Stimulated activated naive B cell treated with anti-CD40 and anti-IgM and Interleukin-4, amounts not matched to agents 10 μg/mL and 1 μg/mL and 100 μg/mL, for 72 hours (primary cell): ENCODE results near the gene PRPS1L1.
A peak's percentile ranks its signal among the peaks of the same experiment; 100 is the strongest.

Experiments
- ATAC-seq, 2 donors: fragments of 150-1000 bp; cut with Tn5 transposase; replicated peaks; 2 replicates each; pipeline ENCODE4 v1.10.0; 2021; ENCODE audit warnings: moderate library complexity in 1 of 2
- DNase-seq: peaks from one replicate; pipeline ENCODE4 v3.0.0; 2021
- H3K27ac Mint-ChIP-seq: one replicate; pipeline ENCODE4 v1.8.0; 2022; ENCODE audit warnings: mild to moderate bottlenecking, mixed read lengths
- H3K27me3 Mint-ChIP-seq, 2 donors: one replicate each; pipeline ENCODE4 v1.8.0; 2022; ENCODE audit warnings: mixed read lengths in 2 of 2
- H3K36me3 Mint-ChIP-seq, 2 donors: one replicate each; pipeline ENCODE4 v1.8.0; 2022; ENCODE audit warnings: mixed read lengths in 2 of 2, mild to moderate bottlenecking in 1 of 2
- H3K4me1 Mint-ChIP-seq, 2 donors: one replicate each; pipeline ENCODE4 v1.8.0; 2022; ENCODE audit warnings: mixed read lengths in 2 of 2, mild to moderate bottlenecking in 1 of 2
- H3K4me3 Mint-ChIP-seq, 2 donors: one replicate each; pipeline ENCODE4 v1.8.0; 2022; ENCODE audit warnings: mild to moderate bottlenecking in 2 of 2, mixed read lengths in 2 of 2, moderate library complexity in 1 of 2
- H3K9me3 Mint-ChIP-seq, 2 donors: one replicate each; pipeline ENCODE4 v1.8.0; 2022; ENCODE audit warnings: mixed read lengths in 2 of 2, mild to moderate bottlenecking in 1 of 2

The PRPS1L1 gene

GRCh38 chr7:18027628-18028027, at the start of gene PRPS1L1:
Gene PRPS1L1, minus strand, starts transcription at chr7:18027846.
- no peak for ATAC-seq
- H3K27ac Mint-ChIP-seq, result no peak within 1 kb of the TSS
- H3K9me3 Mint-ChIP-seq, result no peaks in the 10 kb centered on the region
- H3K4me1 Mint-ChIP-seq, result no peaks in the 10 kb centered on the region
- H3K27me3 Mint-ChIP-seq, result no peaks in the 10 kb centered on the region
- no peak within 1 kb of the TSS for H3K4me3 Mint-ChIP-seq
- no peaks in the 10 kb centered on the region for H3K36me3 Mint-ChIP-seq
- no peak for DNase-seq

GRCh38 chr7:18076461-18076860, 48.8 kb upstream of the PRPS1L1 start:
- Mint-ChIP-seq H3K36me3 (peaks cover 5 to 6% of the 10 kb centered on the region in 2 donors), H3K4me1 (no peaks in the 10 kb centered on the region), H3K27me3 (peaks cover 10 to 12% of the 10 kb centered on the region in 2 donors), H3K9me3 (peaks cover 5% of the 10 kb centered on the region in 2 donors), H3K27ac (no peak overlapping the region), H3K4me3 (no peak overlapping the region)
- DNase-seq, result no peak
- no peak for ATAC-seq

- H3K4me3 Mint-ChIP-seq, result no peak overlapping the region
- no peaks in the 10 kb centered on the region for H3K36me3 Mint-ChIP-seq
- DNase-seq (no peak), ATAC-seq (no peak)
- H3K9me3 Mint-ChIP-seq, result no peaks in the 10 kb centered on the region
- peaks cover 5 to 7% of the 10 kb centered on the region in 2 donors for H3K27me3 Mint-ChIP-seq
- H3K4me1 Mint-ChIP-seq, result no peaks in the 10 kb centered on the region
- H3K27ac Mint-ChIP-seq, result no peak overlapping the region
These were observed 41.1 kb upstream of the PRPS1L1 start for GRCh38 chr7:18068745-18069144.

GRCh38 chr7:18064242-18064838, 36.7 kb upstream of the PRPS1L1 start:
- H3K4me3 Mint-ChIP-seq, result no peak overlapping the region
- ATAC-seq, result peak in 1 of 2 donors; percentile 46
- no peaks in the 10 kb centered on the region for H3K9me3 Mint-ChIP-seq
- H3K4me1 Mint-ChIP-seq, result no peaks in the 10 kb centered on the region
- H3K36me3 Mint-ChIP-seq, result no peaks in the 10 kb centered on the region
- no peak overlapping the region for H3K27ac Mint-ChIP-seq
- peaks cover 5 to 7% of the 10 kb centered on the region in 2 donors for H3K27me3 Mint-ChIP-seq
- DNase-seq, result no peak

GRCh38 chr7:18063149-18063901, 35.7 kb upstream of the PRPS1L1 start:
- H3K4me1 Mint-ChIP-seq, result no peaks in the 10 kb centered on the region

GRCh38 chr7:18059171-18059570, 31.5 kb upstream of the PRPS1L1 start:
- H3K27ac Mint-ChIP-seq, result no peak overlapping the region
- no peaks in the 10 kb centered on the region for H3K4me1 Mint-ChIP-seq
- no peak overlapping the region for H3K4me3 Mint-ChIP-seq
- H3K36me3 Mint-ChIP-seq, result no peaks in the 10 kb centered on the region
- DNase-seq, result no peak
- ATAC-seq, result no peak
- H3K27me3 Mint-ChIP-seq, result peaks cover 2% of the 10 kb centered on the region in 2 donors
- H3K9me3 Mint-ChIP-seq, result peaks cover 0 to 2% of the 10 kb centered on the region in 2 donors

More at GRCh38 chr7:18063149-18063901, 35.7 kb upstream of the PRPS1L1 start:
- no peaks in the 10 kb centered on the region for H3K36me3 Mint-ChIP-seq
- no peak overlapping the region for H3K27ac Mint-ChIP-seq
- H3K27me3 Mint-ChIP-seq, result peaks cover 5 to 7% of the 10 kb centered on the region in 2 donors
- peaks cover 0 to 1% of the 10 kb centered on the region in 2 donors for H3K9me3 Mint-ChIP-seq
- no peak overlapping the region for H3K4me3 Mint-ChIP-seq
- ATAC-seq (no peak), DNase-seq (no peak)

- peaks cover 0 to 4% of the 10 kb centered on the region in 2 donors for H3K27me3 Mint-ChIP-seq
- no peaks in the 10 kb centered on the region for H3K4me1 Mint-ChIP-seq
- no peaks in the 10 kb centered on the region for H3K36me3 Mint-ChIP-seq
- ATAC-seq (no peak), DNase-seq (no peak)
- H3K9me3 Mint-ChIP-seq, result peaks cover 0 to 2% of the 10 kb centered on the region in 2 donors
- no peak overlapping the region for H3K27ac Mint-ChIP-seq
- no peak overlapping the region for H3K4me3 Mint-ChIP-seq
These were observed 26.3 kb upstream of the PRPS1L1 start for GRCh38 chr7:18053941-18054340.

- peaks cover 0 to 1% of the 10 kb centered on the region in 2 donors for H3K9me3 Mint-ChIP-seq
- H3K4me3 Mint-ChIP-seq, result no peak overlapping the region
- DNase-seq (no peak), ATAC-seq (no peak)
- H3K4me1 Mint-ChIP-seq, result no peaks in the 10 kb centered on the region
- H3K36me3 Mint-ChIP-seq, result no peaks in the 10 kb centered on the region
- H3K27ac Mint-ChIP-seq, result no peak overlapping the region
- H3K27me3 Mint-ChIP-seq, result peaks cover 0 to 4% of the 10 kb centered on the region in 2 donors
These were observed 25.7 kb upstream of the PRPS1L1 start for GRCh38 chr7:18053177-18053928.

- H3K27ac Mint-ChIP-seq, result no peak overlapping the region
- H3K4me1 Mint-ChIP-seq, result no peaks in the 10 kb centered on the region
- no peaks in the 10 kb centered on the region for H3K36me3 Mint-ChIP-seq
- ATAC-seq, result no peak
- H3K27me3 Mint-ChIP-seq, result peaks cover 0 to 4% of the 10 kb centered on the region in 2 donors
- no peak overlapping the region for H3K4me3 Mint-ChIP-seq
- no peak for DNase-seq
- no peaks in the 10 kb centered on the region for H3K9me3 Mint-ChIP-seq
These were observed 21.6 kb upstream of the PRPS1L1 start for GRCh38 chr7:18049262-18049661.

GRCh38 chr7:18046601-18047000, 19.0 kb upstream of the PRPS1L1 start:
- no peak for ATAC-seq
- no peak for DNase-seq
- Mint-ChIP-seq H3K36me3 (peaks cover 2 to 4% of the 10 kb centered on the region in 2 donors), H3K27me3 (peaks cover 0 to 4% of the 10 kb centered on the region in 2 donors), H3K4me3 (no peak overlapping the region), H3K9me3 (peaks cover 2 to 4% of the 10 kb centered on the region in 2 donors), H3K27ac (no peak overlapping the region), H3K4me1 (no peaks in the 10 kb centered on the region)

- peaks cover 2 to 4% of the 10 kb centered on the region in 2 donors for H3K9me3 Mint-ChIP-seq
- H3K4me1 Mint-ChIP-seq, result no peaks in the 10 kb centered on the region
- ATAC-seq (no peak), DNase-seq (no peak)
- no peak overlapping the region for H3K27ac Mint-ChIP-seq
- peaks cover 2 to 4% of the 10 kb centered on the region in 2 donors for H3K36me3 Mint-ChIP-seq
- H3K27me3 Mint-ChIP-seq, result peaks cover 0 to under 1% of the 10 kb centered on the region in 2 donors
- no peak overlapping the region for H3K4me3 Mint-ChIP-seq
These were observed 17.5 kb upstream of the PRPS1L1 start for GRCh38 chr7:18045171-18045570.

- H3K27me3 Mint-ChIP-seq, result no peaks in the 10 kb centered on the region
- no peak for ATAC-seq
- H3K36me3 Mint-ChIP-seq, result peaks cover 2 to 4% of the 10 kb centered on the region in 2 donors
These were observed 13.5 kb upstream of the PRPS1L1 start for GRCh38 chr7:18041191-18041590.

GRCh38 chr7:18040196-18040595, 12.6 kb upstream of the PRPS1L1 start:
- no peaks in the 10 kb centered on the region for H3K27me3 Mint-ChIP-seq
- ATAC-seq, result no peak

More at GRCh38 chr7:18041191-18041590, 13.5 kb upstream of the PRPS1L1 start:
- DNase-seq, result no peak
- Mint-ChIP-seq H3K9me3 (peaks cover 2 to 4% of the 10 kb centered on the region in 2 donors), H3K4me1 (no peaks in the 10 kb centered on the region), H3K4me3 (no peak overlapping the region), H3K27ac (no peak overlapping the region)

GRCh38 chr7:18038382-18038781, 10.7 kb upstream of the PRPS1L1 start:
- H3K27me3 Mint-ChIP-seq, result peaks cover 0 to 7% of the 10 kb centered on the region in 2 donors
- H3K4me3 Mint-ChIP-seq, result no peak overlapping the region
- peaks cover 2 to 4% of the 10 kb centered on the region in 2 donors for H3K36me3 Mint-ChIP-seq
- peaks cover 2 to 4% of the 10 kb centered on the region in 2 donors for H3K9me3 Mint-ChIP-seq
- DNase-seq (no peak), ATAC-seq (no peak)
- H3K4me1 Mint-ChIP-seq, result no peaks in the 10 kb centered on the region
- no peak overlapping the region for H3K27ac Mint-ChIP-seq

More at GRCh38 chr7:18040196-18040595, 12.6 kb upstream of the PRPS1L1 start:
- peaks cover 2 to 4% of the 10 kb centered on the region in 2 donors for H3K9me3 Mint-ChIP-seq
- H3K4me3 Mint-ChIP-seq, result no peak overlapping the region
- no peak overlapping the region for H3K27ac Mint-ChIP-seq
- peaks cover 2 to 4% of the 10 kb centered on the region in 2 donors for H3K36me3 Mint-ChIP-seq
- H3K4me1 Mint-ChIP-seq, result no peaks in the 10 kb centered on the region
- DNase-seq, result no peak
